Measurements from ENCODE around the gene TUBGCP2. TPM values are rescaled to one million over a fixed set of nuclear protein-coding genes. Genes with fewer than 3 reads are reported as not detected.

The TUBGCP2 gene
- total RNA-seq, 1 donor from 2014 or later, result 56.2 TPM

- peak overlapping the region; percentile 76 for H3K4me2 ChIP-seq (ENCODE audit: low read length)
- no peaks in the 10 kb centered on the region for H3K79me2 ChIP-seq (ENCODE audit: insufficient read depth, low read length)
- no peaks in the 10 kb centered on the region for H3K27me3 ChIP-seq (ENCODE audit: insufficient read depth, low read length)
- H3K27ac Mint-ChIP-seq (ENCODE audit: unreplicated experiment), result no peak overlapping the region
- no peak overlapping the region for H2AFZ ChIP-seq (ENCODE audit: low read depth, low read length)
- peak; percentile 42 for DNase-seq (ENCODE audit: low read depth)
- H3K4me3 ChIP-seq (ENCODE audit: insufficient read depth, low read depth, low read length), result no peak overlapping the region
- no peaks in the 10 kb centered on the region for H3K27me3 Mint-ChIP-seq (ENCODE audit: low read depth, unreplicated experiment)
- H3K27ac ChIP-seq (ENCODE audit: low read depth, low read length), result peak overlapping the region; percentile 52
- H3K36me3 ChIP-seq (ENCODE audit: insufficient read depth, low read length), result peaks cover 12% of the 10 kb centered on the region
- TF ChIP-seq CTCF (IDR thresholded peaks at IDR 0.05; ENCODE audit: insufficient read depth, low read depth, low read length) (no peak), EZH2 (IDR thresholded peaks at IDR 0.05; ENCODE audit: insufficient read depth, low read length) (no peak)
- H3K9me3 Mint-ChIP-seq (ENCODE audit: unreplicated experiment), result no peaks in the 10 kb centered on the region
- no peaks in the 10 kb centered on the region for H3K9me3 ChIP-seq (ENCODE audit: insufficient read depth, low read depth, low read length)
- H3K4me1 ChIP-seq (ENCODE audit: insufficient read depth, low read length), result peaks cover 15% of the 10 kb centered on the region
- H3K4me1 Mint-ChIP-seq (ENCODE audit: low read depth, unreplicated experiment), result peaks cover 4% of the 10 kb centered on the region
- H4K20me1 ChIP-seq (ENCODE audit: insufficient read depth, low read length), result peaks cover 13% of the 10 kb centered on the region
- no peak overlapping the region for H3K9ac ChIP-seq (ENCODE audit: low read length)
- peak; percentile 17 for FAIRE-seq
- no peak overlapping the region for H3K4me3 Mint-ChIP-seq (ENCODE audit: unreplicated experiment)
- H3K36me3 Mint-ChIP-seq (ENCODE audit: low read depth, unreplicated experiment), result peaks cover 19% of the 10 kb centered on the region
Observed at GRCh38 chr10:133292919-133293809, 15.5 kb downstream of the TUBGCP2 start.

GRCh38 chr10:133289761-133290160 is 18.9 kb downstream of the TUBGCP2 start:
- H2AFZ ChIP-seq (ENCODE audit: low read depth, low read length), result no peak overlapping the region
- Mint-ChIP-seq H3K36me3 (ENCODE audit: low read depth, unreplicated experiment) (peaks cover 19% of the 10 kb centered on the region), H3K4me1 (ENCODE audit: low read depth, unreplicated experiment) (peaks cover 4% of the 10 kb centered on the region), H3K27ac (ENCODE audit: unreplicated experiment) (no peak overlapping the region), H3K9me3 (ENCODE audit: unreplicated experiment) (no peaks in the 10 kb centered on the region), H3K27me3 (ENCODE audit: low read depth, unreplicated experiment) (no peaks in the 10 kb centered on the region), H3K4me3 (ENCODE audit: unreplicated experiment) (no peak overlapping the region)
- H3K4me1 ChIP-seq (ENCODE audit: insufficient read depth, low read length), result peaks cover 15% of the 10 kb centered on the region
- TF ChIP-seq CTCF (IDR thresholded peaks at IDR 0.05; ENCODE audit: insufficient read depth, low read depth, low read length) (no peak), EZH2 (IDR thresholded peaks at IDR 0.05; ENCODE audit: insufficient read depth, low read length) (no peak)
- H3K4me3 ChIP-seq (ENCODE audit: insufficient read depth, low read depth, low read length), result no peak overlapping the region
- H4K20me1 ChIP-seq (ENCODE audit: insufficient read depth, low read length), result peaks cover 31% of the 10 kb centered on the region
- H3K79me2 ChIP-seq (ENCODE audit: insufficient read depth, low read length), result no peaks in the 10 kb centered on the region
- H3K9ac ChIP-seq (ENCODE audit: low read length), result no peak overlapping the region
- DNase-seq (ENCODE audit: low read depth) (no peak), FAIRE-seq (no peak)
- no peaks in the 10 kb centered on the region for H3K27me3 ChIP-seq (ENCODE audit: insufficient read depth, low read length)
- H3K9me3 ChIP-seq (ENCODE audit: insufficient read depth, low read depth, low read length), result no peaks in the 10 kb centered on the region
- H3K4me2 ChIP-seq (ENCODE audit: low read length), result no peak overlapping the region
- H3K36me3 ChIP-seq (ENCODE audit: insufficient read depth, low read length), result peaks cover 16% of the 10 kb centered on the region
- H3K27ac ChIP-seq (ENCODE audit: low read depth, low read length), result no peak overlapping the region
